Hepatocyte (in vitro differentiated cells): Measurements from ENCODE around the gene PUS7.

Experiments used
- EZH2 ChIP-seq: fragments of 200-600 bp; sonication (generic); IDR thresholded peaks from 2 replicates; pipeline ENCODE4 v1.6.1; 2016; ENCODE audit warnings: antibody characterized with exemption, mild to moderate bottlenecking, borderline replicate concordance
- EZH2phosphoT487 ChIP-seq: fragments of 200-600 bp; sonication (generic); IDR thresholded peaks from one replicate; pipeline ENCODE4 v1.6.1; 2018; ENCODE audit warnings: antibody characterized with exemption, mild to moderate bottlenecking, low read depth, moderate library complexity; ENCODE audit not compliant: unreplicated experiment, severe bottlenecking
- TF ChIP-seq, protein P1 (sequence below): fragments of 200-600 bp; sonication (generic); IDR thresholded peaks from 2 replicates; pipeline ENCODE4 v1.5.1; 2016; ENCODE audit warnings: antibody characterized with exemption, mild to moderate bottlenecking; ENCODE audit not compliant: poor library complexity

DNA sequence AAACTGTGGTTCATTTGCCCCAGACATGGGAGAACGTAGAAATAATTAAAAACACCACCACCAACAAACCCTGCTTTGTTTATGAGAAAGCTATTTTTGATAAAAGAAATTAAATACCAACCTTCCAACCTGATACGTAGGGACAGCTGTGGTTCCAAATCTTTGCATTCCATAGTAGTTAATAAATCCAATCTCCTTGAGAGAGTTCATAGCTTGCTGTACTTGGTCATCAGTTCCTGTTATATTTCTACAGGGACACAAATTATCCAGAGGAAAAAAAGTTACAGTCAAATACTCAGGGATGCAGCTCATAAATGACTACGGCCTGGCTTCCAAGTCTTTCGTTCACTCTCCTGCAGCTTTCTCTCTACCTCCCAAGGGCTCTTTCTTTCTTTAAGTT is 41.1 kb downstream of the PUS7 start:
- TF ChIP-seq, protein P1, sequence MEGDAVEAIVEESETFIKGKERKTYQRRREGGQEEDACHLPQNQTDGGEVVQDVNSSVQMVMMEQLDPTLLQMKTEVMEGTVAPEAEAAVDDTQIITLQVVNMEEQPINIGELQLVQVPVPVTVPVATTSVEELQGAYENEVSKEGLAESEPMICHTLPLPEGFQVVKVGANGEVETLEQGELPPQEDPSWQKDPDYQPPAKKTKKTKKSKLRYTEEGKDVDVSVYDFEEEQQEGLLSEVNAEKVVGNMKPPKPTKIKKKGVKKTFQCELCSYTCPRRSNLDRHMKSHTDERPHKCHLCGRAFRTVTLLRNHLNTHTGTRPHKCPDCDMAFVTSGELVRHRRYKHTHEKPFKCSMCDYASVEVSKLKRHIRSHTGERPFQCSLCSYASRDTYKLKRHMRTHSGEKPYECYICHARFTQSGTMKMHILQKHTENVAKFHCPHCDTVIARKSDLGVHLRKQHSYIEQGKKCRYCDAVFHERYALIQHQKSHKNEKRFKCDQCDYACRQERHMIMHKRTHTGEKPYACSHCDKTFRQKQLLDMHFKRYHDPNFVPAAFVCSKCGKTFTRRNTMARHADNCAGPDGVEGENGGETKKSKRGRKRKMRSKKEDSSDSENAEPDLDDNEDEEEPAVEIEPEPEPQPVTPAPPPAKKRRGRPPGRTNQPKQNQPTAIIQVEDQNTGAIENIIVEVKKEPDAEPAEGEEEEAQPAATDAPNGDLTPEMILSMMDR: no peak
- no peak for TF ChIP-seq EZH2
- TF ChIP-seq EZH2phosphoT487: no peak
